ENCODE results near the gene KCNH8. TPM values are rescaled to one million over a fixed set of nuclear protein-coding genes. Genes with fewer than 3 reads are reported as not detected.
A peak's percentile ranks its signal among the peaks of the same experiment; 100 is the strongest.

The KCNH8 gene
- polyA plus RNA-seq, 1 donor from 2014 or later, result 28.9 TPM

- H3K9me3 ChIP-seq (ENCODE audit: low read length), result no peaks in the 10 kb centered on the region
- no peaks in the 10 kb centered on the region for H3K36me3 ChIP-seq (ENCODE audit: insufficient read depth, low read length)
- no peak overlapping the region for H3K9ac ChIP-seq (ENCODE audit: low read length)
- no peak overlapping the region for H3K4me2 ChIP-seq (ENCODE audit: low read length)
- peak overlapping the region; percentile 0 for H3K27ac ChIP-seq (ENCODE audit: low read length)
- H2AFZ ChIP-seq (ENCODE audit: low read depth, low read length), result no peak overlapping the region
- no peaks in the 10 kb centered on the region for H3K9me2 ChIP-seq (ENCODE audit: insufficient read depth, low read length)
- H3F3A ChIP-seq (ENCODE audit: insufficient read depth, low read length, poor library complexity, severe bottlenecking), result no peaks in the 10 kb centered on the region
- H3K4me3 ChIP-seq (ENCODE audit: low read length), result no peak overlapping the region
- H3K27me3 ChIP-seq (ENCODE audit: insufficient read depth, low read depth, low read length), result no peaks in the 10 kb centered on the region
- TF ChIP-seq SMC3 (conservative IDR thresholded peaks at IDR 0.05; ENCODE audit: poor library complexity) (peak; percentile 51), CTCF (IDR thresholded peaks at IDR 0.05; ENCODE audit: poor library complexity, severe bottlenecking) (peak; percentile 55), RAD21 (conservative IDR thresholded peaks at IDR 0.05) (peak; percentile 49), MXI1 (conservative IDR thresholded peaks at IDR 0.05; ENCODE audit: poor library complexity, severe bottlenecking) (no peak)
- H4K20me1 ChIP-seq (ENCODE audit: insufficient read depth), result no peaks in the 10 kb centered on the region
- H3K79me2 ChIP-seq (replicated peaks; ENCODE audit: insufficient read depth, low read length), result no peaks in the 10 kb centered on the region
Measured at GRCh38 chr3:19256313-19256712, 108.0 kb downstream of the KCNH8 start.

GRCh38 chr3:19263606-19264005, 115.3 kb downstream of the KCNH8 start:
- Histone ChIP-seq H3K4me2 (ENCODE audit: low read length) (no peak overlapping the region), H3K9ac (ENCODE audit: low read length) (no peak overlapping the region), H3F3A (ENCODE audit: insufficient read depth, low read length, poor library complexity, severe bottlenecking) (no peaks in the 10 kb centered on the region), H2AFZ (ENCODE audit: low read depth, low read length) (no peak overlapping the region), H3K4me3 (ENCODE audit: low read length) (no peak overlapping the region), H3K9me2 (ENCODE audit: insufficient read depth, low read length) (no peaks in the 10 kb centered on the region), H3K9me3 (ENCODE audit: low read length) (no peaks in the 10 kb centered on the region), H3K36me3 (ENCODE audit: insufficient read depth, low read length) (no peaks in the 10 kb centered on the region), H3K27me3 (ENCODE audit: insufficient read depth, low read depth, low read length) (no peaks in the 10 kb centered on the region), H3K27ac (ENCODE audit: low read length) (no peak overlapping the region), H3K79me2 (replicated peaks; ENCODE audit: insufficient read depth, low read length) (no peaks in the 10 kb centered on the region), H4K20me1 (ENCODE audit: insufficient read depth) (no peaks in the 10 kb centered on the region)
- TF ChIP-seq POLR2AphosphoS5 (IDR thresholded peaks at IDR 0.05), result no peak
- TF ChIP-seq RAD21 (conservative IDR thresholded peaks at IDR 0.05), result no peak
- TF ChIP-seq REST (IDR thresholded peaks at IDR 0.05; ENCODE audit: borderline replicate concordance), result no peak
- TF ChIP-seq EP300 (conservative IDR thresholded peaks at IDR 0.05; ENCODE audit: poor library complexity, severe bottlenecking), result no peak
- TF ChIP-seq CTCF (IDR thresholded peaks at IDR 0.05; ENCODE audit: poor library complexity, severe bottlenecking), result no peak
